Astrocyte (in vitro differentiated cells and primary cell): ENCODE data around the gene SLC25A26.

Source experiments
- EZH2 ChIP-seq: IDR thresholded peaks from 2 replicates; pipeline ENCODE4 v1.6.1; 2012; ENCODE audit warnings: mild to moderate bottlenecking, low read length, inconsistent platforms; ENCODE audit not compliant: insufficient read depth
- TF ChIP-seq, protein P1 (sequence below): IDR thresholded peaks from 2 replicates; pipeline ENCODE4 v1.5.1; 2011; ENCODE audit warnings: low read depth, mild to moderate bottlenecking, inconsistent platforms, low read length, moderate library complexity; ENCODE audit not compliant: insufficient read depth

DNA sequence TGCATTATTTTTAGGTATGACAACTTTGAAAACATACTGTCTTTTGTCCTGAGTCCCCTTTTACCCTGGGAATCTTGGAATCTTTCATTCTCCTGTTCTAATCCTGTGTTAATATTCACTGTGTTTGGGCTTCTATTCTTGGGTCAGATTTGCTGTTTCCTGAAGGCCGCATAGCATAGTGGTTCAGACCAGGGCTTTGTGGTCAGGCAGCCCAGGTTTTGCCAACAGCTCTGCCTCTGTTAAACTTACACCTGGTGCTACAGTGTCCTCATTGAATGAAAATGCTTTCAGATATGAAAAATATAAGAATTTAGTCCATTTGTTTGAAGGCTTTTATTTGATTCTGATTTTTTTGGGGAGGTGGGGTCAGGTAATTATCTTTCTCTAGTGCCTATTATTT is 58.4 kb downstream of the SLC25A26 start:
- TF ChIP-seq, protein P1, sequence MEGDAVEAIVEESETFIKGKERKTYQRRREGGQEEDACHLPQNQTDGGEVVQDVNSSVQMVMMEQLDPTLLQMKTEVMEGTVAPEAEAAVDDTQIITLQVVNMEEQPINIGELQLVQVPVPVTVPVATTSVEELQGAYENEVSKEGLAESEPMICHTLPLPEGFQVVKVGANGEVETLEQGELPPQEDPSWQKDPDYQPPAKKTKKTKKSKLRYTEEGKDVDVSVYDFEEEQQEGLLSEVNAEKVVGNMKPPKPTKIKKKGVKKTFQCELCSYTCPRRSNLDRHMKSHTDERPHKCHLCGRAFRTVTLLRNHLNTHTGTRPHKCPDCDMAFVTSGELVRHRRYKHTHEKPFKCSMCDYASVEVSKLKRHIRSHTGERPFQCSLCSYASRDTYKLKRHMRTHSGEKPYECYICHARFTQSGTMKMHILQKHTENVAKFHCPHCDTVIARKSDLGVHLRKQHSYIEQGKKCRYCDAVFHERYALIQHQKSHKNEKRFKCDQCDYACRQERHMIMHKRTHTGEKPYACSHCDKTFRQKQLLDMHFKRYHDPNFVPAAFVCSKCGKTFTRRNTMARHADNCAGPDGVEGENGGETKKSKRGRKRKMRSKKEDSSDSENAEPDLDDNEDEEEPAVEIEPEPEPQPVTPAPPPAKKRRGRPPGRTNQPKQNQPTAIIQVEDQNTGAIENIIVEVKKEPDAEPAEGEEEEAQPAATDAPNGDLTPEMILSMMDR, result no peak
- TF ChIP-seq EZH2, result no peak
